ENCODE data around the gene GTF3C4. TPM values are rescaled to one million over a fixed set of nuclear protein-coding genes. Genes with fewer than 3 reads are reported as not detected.

The GTF3C4 gene
- total RNA-seq, 1 experiment from 2014 or later = 42.5 TPM

- H3K9me3 Mint-ChIP-seq = no peaks in the 10 kb centered on the region
- Histone ChIP-seq H3K14ac (ENCODE audit: insufficient read depth, low read length) (no peak overlapping the region), H2BK120ac (ENCODE audit: low read depth, low read length, poor library complexity, severe bottlenecking) (no peak overlapping the region), H3K4ac (ENCODE audit: low read depth, low read length) (no peak overlapping the region), H3K23me2 (ENCODE audit: insufficient read length, low read depth, low read length, poor library complexity, severe bottlenecking) (no peaks in the 10 kb centered on the region), H3K18ac (ENCODE audit: insufficient read length, low read depth, low read length) (no peak overlapping the region), H4K91ac (ENCODE audit: insufficient read length, low read depth, low read length) (no peak overlapping the region), H3K9me3 (ENCODE audit: control insufficient read depth, low read depth, low read length) (no peaks in the 10 kb centered on the region), H2AFZ (ENCODE audit: low read length) (no peak overlapping the region), H3K79me2 (ENCODE audit: insufficient read depth, low read length) (peaks cover 2% of the 10 kb centered on the region; the same call in 1 of the 2 replicates), H4K8ac (replicated peaks; ENCODE audit: insufficient read length, low read depth, low read length) (no peak overlapping the region), H2BK5ac (ENCODE audit: insufficient read length, low read length) (no peak overlapping the region), H3K23ac (ENCODE audit: insufficient read length, low read depth, low read length) (no peak overlapping the region), H3K4me1 (ENCODE audit: insufficient read depth, low read length) (no peaks in the 10 kb centered on the region), H3K79me1 (ENCODE audit: insufficient read depth, low read depth, low read length, poor library complexity, severe bottlenecking) (no peaks in the 10 kb centered on the region), H3T11ph (ENCODE audit: low read length) (no peak overlapping the region), H2AK5ac (ENCODE audit: insufficient read length, low read length) (no peak overlapping the region), H3K56ac (ENCODE audit: insufficient read length, low read depth, low read length) (no peak overlapping the region), H2BK12ac (ENCODE audit: insufficient read length, low read depth, low read length) (no peak overlapping the region), H3K27me3 (ENCODE audit: insufficient read depth, low read length) (no peaks in the 10 kb centered on the region), H2BK20ac (ENCODE audit: low read depth, low read length, poor library complexity, severe bottlenecking) (no peak overlapping the region), H3K27ac (ENCODE audit: insufficient read length, low read depth, low read length) (no peak overlapping the region), H3K4me2 (ENCODE audit: insufficient read depth, insufficient read length, low read length) (no peak overlapping the region), H2BK15ac (ENCODE audit: low read depth, low read length) (no peak overlapping the region), H4K20me1 (ENCODE audit: control insufficient read depth, insufficient read depth, insufficient read length) (no peaks in the 10 kb centered on the region), H3K9ac (ENCODE audit: extremely low read depth, insufficient read length, low read length) (no peak overlapping the region), H4K5ac (ENCODE audit: insufficient read length, low read depth, low read length) (no peak overlapping the region)
- no peaks in the 10 kb centered on the region for H3K27me3 Mint-ChIP-seq (ENCODE audit: low read depth)
- H3K27ac Mint-ChIP-seq = no peak overlapping the region
- no peak for TF ChIP-seq CTCF (conservative IDR thresholded peaks at IDR 0.05)
- DNase-seq = no peak
- no peaks in the 10 kb centered on the region for H3K4me1 Mint-ChIP-seq
- no peak overlapping the region for H3K4me3 Mint-ChIP-seq
- WGBS (ENCODE audit: extremely low coverage, insufficient read length, low lambda C conversion rate) = no CpG with 5 or more reads among the region's 3 CpGs
- H3K36me3 Mint-ChIP-seq (ENCODE audit: insufficient read depth in 1 of 3, low read depth in 3 of 3) = peaks cover 14 to 47% (median 26%) of the 10 kb centered on the region in 3 experiments; a peak in 6 of 7 replicates
Measured at GRCh38 chr9:132634327-132634726, 35.9 kb upstream of the GTF3C4 start.

Data from H9 (cell line).